Jurkat, Clone E6-1 (cell line): ENCODE results near the gene IDH1. TPM values are rescaled to one million over a fixed set of nuclear protein-coding genes. Genes with fewer than 3 reads are reported as not detected.
"Not testable (repeated sequence)": the region's sequence is repeated elsewhere in the genome, so short reads cannot be mapped to it uniquely, and the experiment has no call there.

ENCODE experiments used
- DNase-seq: peaks from one replicate; pipeline ENCODE4 v3.0.0-alpha.2; 2011; ENCODE audit warnings: low read depth, low spot score
- H3K4me3 ChIP-seq: 2 replicates; pipeline ENCODE4 v1.5.1; 2011; ENCODE audit warnings: mild to moderate bottlenecking, low read length, control low read depth, moderate library complexity
- polyA plus RNA-seq: library from polyadenylated mRNA; unstranded; fragments of >200 nt; gene quantifications from one replicate; pipeline ENCODE4 v1.2.1, GENCODE V29; 2012; ENCODE audit warnings: missing spikeins; ENCODE audit not compliant: insufficient read length, insufficient read depth

Gene IDH1
- polyA plus RNA-seq: 29.0 TPM

DNA sequence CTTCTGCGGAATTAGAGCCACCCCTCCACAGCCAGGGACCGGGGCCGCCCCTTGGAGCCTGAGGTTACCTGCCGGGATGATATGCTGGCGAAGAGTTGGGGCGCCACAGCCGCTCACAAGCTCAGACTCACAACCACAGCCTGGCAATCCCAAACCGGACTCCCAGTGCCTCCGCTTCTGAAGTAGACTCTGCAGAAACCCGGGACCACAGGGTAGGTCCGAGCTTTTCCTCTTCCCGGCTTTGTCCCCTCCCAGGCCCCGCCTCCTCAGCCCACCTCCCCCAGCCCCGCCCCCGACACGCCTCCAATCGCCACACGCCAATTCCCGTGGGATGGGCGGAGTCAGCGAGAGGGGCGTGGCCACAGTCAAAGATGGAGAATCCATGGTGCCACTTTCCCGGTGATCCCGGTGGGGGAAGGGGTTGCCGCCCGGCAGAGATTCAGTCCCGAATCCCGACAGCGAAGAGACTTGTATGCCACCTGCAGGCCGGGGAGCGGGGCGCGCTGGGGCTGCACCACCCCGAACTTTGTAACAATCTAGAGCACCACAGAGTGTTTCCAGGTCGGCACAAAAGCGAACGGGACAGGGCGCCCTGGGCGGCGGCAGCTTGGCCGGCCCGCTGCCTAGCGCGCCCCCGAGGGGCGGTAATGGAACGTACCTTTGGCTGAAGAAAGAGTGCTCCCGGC lies at the start of gene IDH1:
TSS of gene IDH1 (minus strand) at position 201 of the 686 bp plus-strand sequence. CDS start 3,520 bp downstream, outside the sequence.
- peak; percentile 74 for DNase-seq
- peak within 1 kb of the TSS; percentile 98 for H3K4me3 ChIP-seq

DNA sequence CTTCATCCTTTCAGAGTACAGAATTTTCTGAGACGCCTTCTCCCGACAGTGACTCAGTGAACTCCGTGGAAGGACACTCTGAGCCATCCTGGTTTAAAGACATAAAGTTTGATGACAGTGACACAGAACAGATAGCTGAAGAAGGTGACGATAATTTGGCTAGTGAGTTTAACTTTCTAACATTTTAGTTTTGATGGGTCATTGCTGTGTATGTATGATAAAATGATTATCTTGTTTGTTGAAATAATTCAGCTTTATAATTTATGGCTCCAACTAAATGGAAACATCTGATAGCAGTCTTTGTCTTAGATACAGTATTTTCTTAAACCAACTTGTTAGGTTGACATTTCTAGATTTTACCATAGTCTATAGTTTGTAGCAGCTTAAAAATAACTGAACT lies 49.3 kb upstream of the IDH1 start:
- DNase-seq: no peak
- no peak overlapping the region for H3K4me3 ChIP-seq

DNA sequence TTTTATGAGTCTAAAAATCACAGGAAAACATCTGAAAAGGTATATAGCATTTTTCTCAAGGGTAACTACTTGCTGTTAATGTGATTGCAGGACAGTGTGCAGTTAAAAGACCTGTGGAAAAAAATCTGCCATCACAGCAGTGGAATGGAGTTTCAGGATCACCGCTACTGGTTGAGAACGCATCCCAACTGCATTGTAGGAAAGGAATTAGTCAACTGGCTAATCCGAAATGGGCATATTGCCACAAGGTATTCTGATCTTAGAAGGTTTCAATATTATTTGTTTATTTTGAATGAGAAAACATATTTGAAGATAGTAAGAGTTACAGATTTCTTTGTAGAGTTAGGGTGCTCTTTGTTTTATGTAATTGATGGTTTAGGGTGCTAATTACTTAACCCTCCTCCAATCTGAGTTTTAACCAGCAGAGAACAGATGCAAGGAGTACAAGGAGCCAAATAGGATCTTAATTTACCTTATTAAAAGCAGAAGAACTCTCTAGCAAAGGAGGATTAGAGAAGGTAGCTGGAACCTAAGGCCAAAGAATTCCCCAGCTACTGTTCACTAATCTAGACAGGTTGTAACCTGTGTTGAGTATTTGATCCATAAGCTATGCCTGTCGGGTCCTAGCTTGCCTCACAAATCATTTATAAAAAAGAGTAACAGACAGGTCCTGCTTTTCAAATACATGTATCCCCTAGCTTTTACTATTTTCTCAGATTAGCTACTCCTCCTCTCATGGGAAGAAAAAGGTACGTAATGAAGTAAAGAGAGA lies 46.2 kb upstream of the IDH1 start:
- no peak overlapping the region for H3K4me3 ChIP-seq
- no peak for DNase-seq

DNA sequence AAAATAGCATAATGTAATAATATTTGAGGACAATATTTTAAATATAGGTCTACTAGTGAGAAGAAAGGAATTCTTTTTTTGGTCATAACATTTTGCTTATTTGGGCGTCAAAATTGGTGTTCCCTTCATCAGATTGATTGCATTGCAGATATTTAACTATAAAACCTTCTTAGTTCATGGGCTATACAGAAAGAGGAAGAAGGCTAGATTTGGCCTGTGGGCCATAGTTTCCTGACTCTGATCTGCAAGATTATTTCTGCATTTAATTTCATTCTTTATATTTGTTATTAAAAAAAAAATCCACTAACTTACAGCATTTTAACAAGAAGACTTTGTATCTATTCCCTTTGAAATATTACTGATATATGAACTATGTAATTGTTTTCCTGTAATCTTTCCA lies 43.1 kb upstream of the IDH1 start:
- DNase-seq: no peak
- no peak overlapping the region for H3K4me3 ChIP-seq

DNA sequence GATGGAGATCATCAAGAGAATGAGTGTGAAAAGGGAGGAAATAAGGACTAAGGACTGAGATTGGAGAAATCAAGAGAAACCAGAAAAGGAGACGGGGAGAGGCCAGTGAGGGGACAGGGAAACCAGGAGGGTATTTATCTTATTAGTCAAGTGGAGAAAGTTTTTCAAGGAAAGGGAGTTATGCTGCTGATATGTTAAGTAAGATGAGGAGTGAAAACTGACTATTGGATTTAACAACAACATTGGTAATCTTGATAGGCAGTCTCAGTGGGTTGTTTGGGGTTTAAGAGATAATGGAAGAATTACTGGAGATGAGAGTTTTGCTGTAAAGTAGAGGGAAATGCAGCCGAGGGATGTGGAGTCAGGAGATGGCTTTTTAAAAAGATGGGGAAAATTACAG lies 41.7 kb upstream of the IDH1 start:
- H3K4me3 ChIP-seq: no peak overlapping the region

DNA sequence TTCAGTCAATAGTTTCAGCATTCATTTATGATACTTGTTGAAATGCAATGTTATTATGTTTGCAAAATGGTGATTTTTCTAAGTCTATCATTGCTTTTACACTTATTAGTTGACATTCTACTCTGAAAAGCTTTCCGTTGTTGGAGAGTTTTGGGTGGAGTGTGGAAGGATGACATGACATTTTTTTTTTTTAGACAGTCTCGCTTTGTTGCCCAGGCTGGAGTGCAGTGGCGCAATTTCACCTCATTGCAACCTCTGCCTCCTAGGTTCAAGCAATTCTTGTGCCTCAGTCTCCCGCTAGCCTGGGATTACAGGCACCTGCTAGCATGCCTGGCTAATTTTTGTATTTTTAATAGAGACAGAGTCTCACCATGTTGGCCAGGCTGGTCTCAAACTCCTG lies 41.0 kb upstream of the IDH1 start:
- no peak for DNase-seq
- H3K4me3 ChIP-seq: no peak overlapping the region

More for the DNA sequence above, 41.7 kb upstream of the IDH1 start:
- DNase-seq: no peak

DNA sequence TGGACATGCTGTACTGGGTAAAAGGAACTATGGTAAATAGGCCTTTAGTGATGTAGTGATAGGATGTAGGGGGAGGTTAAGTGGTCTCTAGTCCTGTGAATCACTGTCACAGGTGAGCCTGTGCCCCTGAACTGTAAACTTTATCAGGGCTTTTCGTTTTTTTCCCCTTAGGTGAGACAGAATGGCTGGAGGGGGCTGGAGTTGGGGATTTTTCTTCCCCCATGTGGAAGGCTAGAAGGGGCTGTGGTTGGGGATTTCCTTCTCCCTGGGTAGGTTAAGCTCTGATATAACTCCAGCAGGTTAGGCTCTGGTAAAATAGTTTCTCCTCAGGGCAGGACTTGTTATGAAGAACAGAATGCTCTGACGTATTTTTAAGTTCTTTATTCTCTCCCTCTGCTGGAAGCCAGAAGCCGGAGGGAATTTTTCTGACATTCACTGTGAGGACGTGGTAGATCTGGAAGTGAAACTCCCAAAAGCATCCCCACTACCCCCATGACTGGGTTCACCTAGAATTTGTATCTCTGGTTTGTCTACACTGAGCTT lies 39.7 kb upstream of the IDH1 start:
- no peak overlapping the region for H3K4me3 ChIP-seq
- no peak for DNase-seq

DNA sequence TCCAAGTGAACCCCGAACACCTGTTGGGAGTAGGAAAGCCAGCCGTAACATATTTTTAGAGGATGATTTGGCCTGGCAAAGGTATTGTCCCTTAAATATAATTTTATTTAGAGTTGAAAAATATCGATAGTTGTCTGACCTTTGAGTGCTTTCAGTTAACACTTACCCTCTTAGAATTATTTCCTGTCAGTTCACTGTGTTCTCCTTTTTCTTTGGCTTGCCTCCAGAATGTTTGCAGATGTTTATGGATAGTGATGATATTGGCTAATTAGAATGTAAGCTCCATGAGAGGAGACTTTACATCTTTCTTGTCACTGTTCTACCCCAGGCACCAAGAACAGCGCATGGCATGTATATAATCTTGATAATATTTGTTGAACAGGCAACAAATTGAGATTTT lies 31.0 kb upstream of the IDH1 start:
- DNase-seq: no peak
- no peak overlapping the region for H3K4me3 ChIP-seq

DNA sequence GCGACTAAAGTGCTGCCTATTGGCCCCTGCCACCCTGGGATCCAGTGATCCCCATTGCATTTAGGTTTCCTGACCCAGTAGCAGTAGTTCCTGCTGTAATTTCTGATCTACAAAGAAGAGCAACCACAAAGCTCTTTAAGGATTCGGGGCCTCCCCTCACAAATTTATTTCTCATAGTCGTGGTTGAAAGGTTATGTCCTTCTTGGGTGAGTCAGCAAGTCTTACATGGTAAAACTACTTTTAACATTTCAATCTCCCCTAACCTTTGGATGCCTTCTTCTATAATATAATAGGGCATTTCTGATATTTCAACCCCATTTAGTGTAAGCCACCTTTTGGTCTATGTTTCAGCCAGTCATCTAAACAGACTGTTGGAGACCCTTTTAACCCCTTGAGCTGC lies 26.1 kb upstream of the IDH1 start:
- no peak overlapping the region for H3K4me3 ChIP-seq
- DNase-seq: no peak

DNA sequence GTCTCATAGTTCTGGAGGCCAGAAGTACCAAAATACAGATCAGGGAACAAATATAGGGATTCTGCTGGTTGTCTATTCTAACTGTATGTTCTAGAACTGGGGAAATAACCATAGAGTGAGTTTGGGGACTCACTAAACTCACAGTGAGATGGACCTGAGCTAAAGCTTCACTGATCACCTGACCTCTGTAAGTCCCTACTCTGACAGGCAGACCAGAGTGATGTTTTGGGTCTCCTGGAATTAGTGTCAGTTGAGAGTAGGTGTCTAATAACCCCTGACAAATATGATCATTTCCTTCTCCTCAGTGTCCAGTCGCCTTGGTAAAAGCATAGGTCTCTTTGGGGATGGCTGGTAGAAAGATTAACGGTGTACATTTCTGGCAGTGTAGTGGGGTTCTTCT lies 25.4 kb upstream of the IDH1 start:
- no peak for DNase-seq

DNA sequence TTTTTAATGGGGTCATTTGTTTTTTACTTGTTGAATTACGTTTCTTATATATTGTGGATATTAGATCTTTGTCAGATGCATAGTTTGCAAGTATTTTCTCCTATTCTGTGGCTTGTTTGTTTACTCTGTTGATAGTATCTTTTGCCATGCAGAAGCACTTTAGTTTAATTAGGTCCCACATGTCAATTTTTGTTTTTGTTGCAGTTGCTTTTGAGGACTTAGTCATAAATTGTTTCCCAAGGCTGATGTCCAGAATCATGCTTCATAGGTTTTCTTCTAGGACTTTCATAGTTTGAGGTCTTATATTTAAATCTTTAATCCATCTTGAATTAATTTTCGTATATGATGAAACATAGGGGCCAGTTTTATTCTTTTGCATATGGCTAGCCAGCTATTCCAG lies 24.4 kb upstream of the IDH1 start:
- DNase-seq: no peak
- no peak overlapping the region for H3K4me3 ChIP-seq

More for the DNA sequence above, 25.4 kb upstream of the IDH1 start:
- no peak overlapping the region for H3K4me3 ChIP-seq

DNA sequence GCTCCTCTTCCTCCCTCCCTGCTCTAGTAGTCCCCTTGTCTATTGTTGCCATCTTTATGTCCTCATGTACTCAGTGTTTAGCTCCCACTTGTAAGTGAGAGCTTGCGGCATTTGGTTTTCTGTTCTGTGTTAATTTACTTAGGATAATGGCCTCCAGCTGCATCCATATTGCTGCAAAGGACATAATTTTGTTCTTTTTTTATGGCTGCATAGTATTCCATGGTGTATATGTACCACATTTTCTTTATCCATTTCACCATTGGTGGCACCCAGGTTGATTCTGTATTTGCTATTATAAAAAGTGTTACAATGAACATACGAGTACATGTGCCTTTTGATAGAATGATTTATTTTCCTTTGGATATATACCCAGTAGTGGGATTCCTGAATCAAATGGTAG lies 23.7 kb upstream of the IDH1 start:
- no peak overlapping the region for H3K4me3 ChIP-seq
- DNase-seq: no peak

DNA sequence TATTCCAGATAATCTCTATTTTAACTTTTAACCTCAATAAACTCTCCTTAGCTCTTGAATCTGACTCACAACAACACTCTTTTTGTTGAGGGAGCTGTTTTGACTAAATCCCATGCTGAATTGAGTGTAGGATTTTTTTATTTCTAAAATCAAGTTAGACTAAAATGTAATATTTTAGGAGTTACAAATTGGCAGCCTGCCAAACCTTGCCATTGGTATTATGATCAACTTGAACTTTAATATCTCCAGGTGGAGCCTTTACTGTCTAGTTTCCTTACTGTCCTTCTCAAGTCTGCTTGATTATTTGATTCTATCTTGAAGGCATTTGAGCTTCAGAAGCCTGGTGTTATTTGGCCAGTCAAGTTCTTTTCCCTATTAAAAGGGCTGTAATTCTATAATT lies 19.9 kb upstream of the IDH1 start:
- DNase-seq: no peak
- no peak overlapping the region for H3K4me3 ChIP-seq

DNA sequence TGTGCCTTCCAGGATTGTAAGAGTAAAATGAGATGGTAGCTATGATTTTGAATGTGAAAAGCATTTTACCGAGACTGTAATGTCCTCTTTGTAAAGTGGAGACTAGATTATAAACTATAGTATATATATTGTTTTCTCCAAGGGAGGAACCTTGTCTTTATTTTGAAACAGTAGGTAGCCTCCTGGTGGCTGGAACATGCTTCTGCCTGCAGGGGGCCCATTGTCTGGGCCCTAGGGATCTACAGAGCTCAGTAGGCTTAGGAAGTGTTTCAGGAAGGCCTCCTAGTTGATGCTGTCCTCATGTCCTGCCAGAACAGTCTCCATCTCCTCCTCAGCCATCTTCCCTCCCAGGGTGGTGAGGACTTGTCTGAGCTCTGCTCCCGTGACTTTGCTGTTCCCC lies 14.2 kb upstream of the IDH1 start:
- no peak overlapping the region for H3K4me3 ChIP-seq
- DNase-seq: peak; percentile 31

DNA sequence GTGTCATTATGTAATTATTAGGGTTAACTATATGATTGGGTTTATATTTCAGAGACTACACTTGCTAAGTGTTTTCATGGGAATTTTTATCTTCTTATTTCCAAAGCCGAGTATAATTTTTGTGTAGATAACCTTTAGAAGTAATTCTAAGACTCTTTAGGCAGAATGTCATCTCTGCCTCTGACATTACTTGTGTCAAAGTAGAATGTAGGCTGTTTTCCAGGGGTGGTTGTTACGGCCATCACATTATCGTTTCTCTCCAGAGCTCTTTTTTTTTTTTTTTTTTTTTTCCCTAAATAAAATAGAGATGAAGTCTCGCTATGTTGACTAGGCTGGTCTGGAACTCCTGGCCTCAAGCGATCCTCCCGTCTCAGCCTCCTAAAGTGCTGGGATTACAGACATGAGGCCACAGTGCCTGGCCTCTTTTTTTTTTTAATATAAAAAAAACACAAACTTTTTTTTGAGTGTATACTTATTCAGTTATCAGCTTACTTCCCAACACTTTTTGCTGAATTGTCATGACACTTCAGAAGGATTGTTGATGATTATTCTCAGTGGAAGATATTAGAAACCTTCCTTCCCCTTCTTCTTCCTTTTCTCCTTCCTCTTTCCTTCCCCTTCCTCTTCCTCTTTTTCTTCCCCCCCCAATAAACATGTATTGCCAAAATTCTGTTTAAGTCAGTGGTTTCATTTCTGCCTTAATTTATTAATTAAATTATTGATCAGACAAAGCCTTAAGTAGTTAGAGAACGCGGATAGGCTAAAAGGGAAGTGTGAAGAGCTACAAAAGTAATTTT lies 13.5 kb upstream of the IDH1 start:
- no peak for DNase-seq
- peak overlapping the region; percentile 82 for H3K4me3 ChIP-seq

DNA sequence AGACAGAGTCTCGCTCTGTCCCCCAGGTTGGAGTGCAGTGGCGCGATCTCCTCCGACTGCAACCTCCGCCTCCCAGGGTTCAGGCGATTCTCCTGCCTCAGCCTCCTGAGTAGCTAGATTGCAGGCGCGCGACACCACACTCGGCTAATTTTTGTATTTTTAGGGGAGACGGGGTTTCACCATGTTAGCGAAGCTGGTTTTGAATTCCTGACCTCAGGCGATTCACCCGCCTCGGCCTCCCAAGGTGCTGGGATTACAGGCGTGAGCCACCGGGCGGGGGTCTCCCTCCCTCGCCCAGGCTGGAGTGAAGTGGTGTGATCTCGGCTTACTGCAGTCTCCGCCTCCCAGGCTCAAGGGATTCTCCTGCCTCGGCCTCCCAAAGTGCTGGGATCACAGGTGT lies 12.7 kb upstream of the IDH1 start:
- H3K4me3 ChIP-seq: peak overlapping the region; percentile 82

DNA sequence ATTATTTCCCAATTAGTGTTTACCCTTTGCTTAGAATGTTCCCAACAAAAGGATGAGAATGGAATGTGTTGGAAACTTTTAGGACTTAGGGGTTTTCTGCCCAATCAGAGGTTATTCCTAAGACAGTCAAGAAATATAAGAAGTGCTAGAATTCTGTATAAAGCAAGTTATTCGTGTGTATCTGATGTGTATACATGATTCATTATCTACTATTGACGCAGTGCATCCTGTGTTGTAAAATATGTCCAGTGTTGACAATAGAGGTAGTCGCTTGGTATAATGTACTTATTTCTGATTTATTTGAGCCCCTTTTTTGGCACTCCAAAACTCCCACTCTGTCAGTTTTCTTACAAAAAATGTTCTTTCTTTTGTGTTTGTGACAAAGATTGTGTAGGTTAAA lies 12.1 kb upstream of the IDH1 start:
- DNase-seq: no peak
- peak overlapping the region; percentile 82 for H3K4me3 ChIP-seq

More for the DNA sequence above, 12.7 kb upstream of the IDH1 start:
- not testable (repeated sequence) for DNase-seq

DNA sequence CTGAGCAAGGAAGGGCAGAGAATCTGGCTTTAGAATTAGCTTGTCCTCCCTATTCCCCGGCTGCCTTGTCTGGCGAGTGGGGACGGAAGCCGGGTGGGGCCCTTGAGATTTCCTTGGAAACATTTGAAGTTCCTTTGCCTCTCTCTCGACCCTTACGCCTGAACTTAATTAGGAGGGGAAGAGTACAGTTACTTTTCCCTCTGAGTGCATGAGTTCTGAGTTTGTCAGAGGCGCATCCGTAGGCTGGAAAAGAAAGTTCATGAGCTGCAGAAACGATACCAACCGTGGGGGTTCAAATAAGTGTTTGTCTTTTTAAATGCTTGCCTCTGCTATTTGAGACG lies 11.7 kb upstream of the IDH1 start:
- H3K4me3 ChIP-seq: peak overlapping the region; percentile 82
- peak; percentile 49 for DNase-seq

DNA sequence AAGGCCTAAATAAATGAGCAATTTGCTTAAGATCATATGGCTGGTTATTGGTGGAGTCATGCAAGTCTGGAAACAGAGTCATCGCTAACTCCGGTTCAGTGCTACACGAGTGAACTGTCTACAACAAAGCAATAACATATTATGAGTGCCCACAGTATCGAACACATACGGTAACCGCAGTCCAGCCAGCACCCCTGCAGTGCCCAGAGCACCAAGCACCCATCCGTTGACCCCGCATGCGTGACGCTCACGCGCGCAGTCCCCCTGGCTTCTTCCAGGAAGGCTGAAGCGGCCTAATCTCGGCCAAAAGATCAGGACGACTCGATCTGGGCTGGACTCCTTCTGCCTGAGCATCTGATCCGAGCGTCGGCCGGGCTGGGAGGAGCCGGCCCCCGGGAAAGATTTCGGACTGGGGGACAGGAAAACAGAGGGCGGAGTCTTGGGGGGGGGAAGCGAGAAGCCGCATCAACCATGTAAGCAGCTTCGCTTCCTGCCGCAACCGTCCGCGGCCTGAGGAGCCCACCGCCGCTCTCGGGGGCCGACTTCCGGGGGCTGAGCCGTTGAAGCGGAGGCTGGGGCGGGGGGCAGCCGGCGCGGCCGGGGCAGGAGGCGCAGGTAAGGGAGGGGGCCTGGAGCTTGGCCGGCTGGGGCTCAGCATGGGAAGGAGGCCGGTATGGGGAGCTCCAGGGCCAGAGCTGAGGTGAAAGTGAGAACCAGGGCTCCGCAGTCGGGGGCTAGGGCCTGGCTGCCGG lies 11.1 kb upstream of the IDH1 start, which contains the start of gene PIKFYVE:
TSS of gene PIKFYVE (plus strand) at position 455 of the 752 bp plus-strand sequence. CDS start 5,265 bp downstream, outside the sequence.
- H3K4me3 ChIP-seq: peak within 1 kb of the TSS; percentile 82
- DNase-seq: peak; percentile 97
